Measurements from ENCODE around the gene UBN1. TPM values are rescaled to one million over a fixed set of nuclear protein-coding genes. Genes with fewer than 3 reads are reported as not detected.
A peak's percentile ranks its signal among the peaks of the same experiment; 100 is the strongest.
"Not testable (repeated sequence)": the region's sequence is repeated elsewhere in the genome, so short reads cannot be mapped to it uniquely, and the experiment has no call there.

The UBN1 gene
- total RNA-seq, 4 donors from 2014 or later: 24.5 to 47.4 (median 29.2) TPM

- 89 to 93% methylated on average over 16 to 23 of the region's 26 CpGs for WGBS, 2 donors
- no peak for DNase-seq (ENCODE audit: low spot score in 2 of 2)
- no peaks in the 10 kb centered on the region for H3K9me3 ChIP-seq
- peak overlapping the region in 1 of 4 donors; percentile 38 for H3K27ac ChIP-seq
- H3K36me3 ChIP-seq: peaks cover 0 to 84% (median 0%) of the 10 kb centered on the region in 3 donors
- peaks cover 0 to 15% (median 0%) of the 10 kb centered on the region in 4 donors for H3K4me1 ChIP-seq
- TF ChIP-seq CTCF (IDR thresholded peaks at IDR 0.05) (no peak), POLR2A (IDR thresholded peaks at IDR 0.05) (no peak), EP300 (IDR thresholded peaks at IDR 0.05) (no peak)
- no peaks in the 10 kb centered on the region for H3K27me3 ChIP-seq
- no peak overlapping the region for H3K4me3 ChIP-seq
Observed at GRCh38 chr16:4893103-4893862, 46.0 kb downstream of the UBN1 start.

- WGBS, 2 donors: 73 to 83% methylated on average over 17 to 21 of the region's 22 CpGs
- DNase-seq (ENCODE audit: low spot score in 2 of 2): no peak
- Histone ChIP-seq H3K27me3 (no peaks in the 10 kb centered on the region), H3K27ac (no peak overlapping the region), H3K36me3 (peaks cover 0 to 87% (median 0%) of the 10 kb centered on the region in 3 donors), H3K4me1 (peaks cover 0 to 15% (median 0%) of the 10 kb centered on the region in 4 donors), H3K9me3 (peaks cover 0 to 9% (median 0%) of the 10 kb centered on the region in 4 donors), H3K4me3 (no peak overlapping the region)
- no peak for TF ChIP-seq EP300 (IDR thresholded peaks at IDR 0.05)
- TF ChIP-seq POLR2A (IDR thresholded peaks at IDR 0.05): no peak
Observed at GRCh38 chr16:4894276-4895150, 47.2 kb downstream of the UBN1 start.

- H3K4me3 ChIP-seq: no peak overlapping the region
- no peak overlapping the region for H3K27ac ChIP-seq
- DNase-seq (ENCODE audit: low spot score in 2 of 2): no peak
- TF ChIP-seq EP300 (IDR thresholded peaks at IDR 0.05) (no peak), CTCF (IDR thresholded peaks at IDR 0.05) (no peak), POLR2A (IDR thresholded peaks at IDR 0.05) (no peak)
- WGBS, 2 donors: 89 to 91% methylated on average over 8 to 13 of the region's 13 CpGs
- H3K27me3 ChIP-seq: no peaks in the 10 kb centered on the region
- peaks cover 0 to 84% (median 0%) of the 10 kb centered on the region in 3 donors for H3K36me3 ChIP-seq
- H3K9me3 ChIP-seq: peaks cover 0 to 9% (median 0%) of the 10 kb centered on the region in 4 donors
- peaks cover 0 to 15% (median 0%) of the 10 kb centered on the region in 4 donors for H3K4me1 ChIP-seq
Observed at GRCh38 chr16:4895366-4895765, 48.1 kb downstream of the UBN1 start.

- WGBS, 2 donors: 85 to 91% methylated on average over 9 of the region's 9 CpGs
- H3K36me3 ChIP-seq: peaks cover 0 to 78% (median 0%) of the 10 kb centered on the region in 3 donors
Observed at GRCh38 chr16:4896761-4897160, 49.5 kb downstream of the UBN1 start.

GRCh38 chr16:4897328-4897727, 50.0 kb downstream of the UBN1 start:
- Histone ChIP-seq H3K4me3 (no peak overlapping the region), H3K27me3 (no peaks in the 10 kb centered on the region), H3K27ac (no peak overlapping the region), H3K4me1 (peaks cover 0 to 18% (median 0%) of the 10 kb centered on the region in 4 donors), H3K36me3 (peaks cover 0 to 72% (median 0%) of the 10 kb centered on the region in 3 donors), H3K9me3 (peaks cover 0 to 9% (median 0%) of the 10 kb centered on the region in 4 donors)
- TF ChIP-seq POLR2A (IDR thresholded peaks at IDR 0.05): no peak
- TF ChIP-seq EP300 (IDR thresholded peaks at IDR 0.05): no peak
- TF ChIP-seq CTCF (IDR thresholded peaks at IDR 0.05): no peak
- DNase-seq (ENCODE audit: low spot score in 2 of 2): no peak
- WGBS, 2 donors: 90 to 92% methylated on average over 4 to 7 of the region's 7 CpGs

More at GRCh38 chr16:4896761-4897160, 49.5 kb downstream of the UBN1 start:
- H3K4me3 ChIP-seq; H3K27me3 ChIP-seq; H3K9me3 ChIP-seq; DNase-seq (ENCODE audit: low spot score in 2 of 2); H3K27ac ChIP-seq: not testable (repeated sequence)
- peaks cover 0 to 21% (median 0%) of the 10 kb centered on the region in 4 donors for H3K4me1 ChIP-seq

All from tibial nerve (tissue), 4 donors.